22Rv1 (cell line): ENCODE data around the gene RUFY2.
A peak's percentile ranks its signal among the peaks of the same experiment; 100 is the strongest.

Source experiments
- H3K27ac ChIP-seq: fragments of 450-650 bp; 2 replicates; pipeline ENCODE4 v1.5.1; 2017
- CTCF ChIP-seq: fragments of 450-650 bp; IDR thresholded peaks from 2 replicates; pipeline ENCODE4 v1.5.1; 2017; ENCODE audit warnings: mild to moderate bottlenecking
- ZFX ChIP-seq: fragments of 450-650 bp; IDR thresholded peaks from 2 replicates; pipeline ENCODE4 v1.6.1; 2017; ENCODE audit warnings: antibody characterized with exemption, borderline replicate concordance

The RUFY2 gene

GRCh38 chr10:68301790-68302502 is 105.1 kb downstream of the RUFY2 start:
- H3K27ac ChIP-seq, result peak overlapping the region; percentile 44
- TF ChIP-seq CTCF (peak; percentile 62), ZFX (no peak)

- H3K27ac ChIP-seq, result peak overlapping the region; percentile 44
Observed at GRCh38 chr10:68301301-68301700, 105.8 kb downstream of the RUFY2 start.

GRCh38 chr10:68296843-68297663 is 110.0 kb downstream of the RUFY2 start:
- H3K27ac ChIP-seq, result peak overlapping the region; percentile 46
- TF ChIP-seq CTCF (no peak), ZFX (no peak)

More at GRCh38 chr10:68301301-68301700, 105.8 kb downstream of the RUFY2 start:
- TF ChIP-seq ZFX (no peak), CTCF (no peak)
